Stimulated activated CD8-positive, alpha-beta memory T cell treated with anti-CD3 and anti-CD28 coated beads, Interleukin-4, amount 100 ng/mL, for 48 hours (primary cell): ENCODE measurements around the gene SETD2.

ENCODE experiments used
- DNase-seq: peaks from one replicate; pipeline ENCODE4 v3.0.0-alpha.2; 2020

Gene SETD2

GRCh38 chr3:47006145-47006651 is 157.7 kb downstream of the SETD2 start:
- no peak for DNase-seq

GRCh38 chr3:47005212-47006144 is 158.4 kb downstream of the SETD2 start:
- DNase-seq = no peak

- DNase-seq = no peak
These were observed 159.3 kb downstream of the SETD2 start for GRCh38 chr3:47004369-47005211.

GRCh38 chr3:47003461-47004368 is 160.2 kb downstream of the SETD2 start:
- no peak for DNase-seq

GRCh38 chr3:47003056-47003410 is 160.9 kb downstream of the SETD2 start:
- DNase-seq = no peak

DNA sequence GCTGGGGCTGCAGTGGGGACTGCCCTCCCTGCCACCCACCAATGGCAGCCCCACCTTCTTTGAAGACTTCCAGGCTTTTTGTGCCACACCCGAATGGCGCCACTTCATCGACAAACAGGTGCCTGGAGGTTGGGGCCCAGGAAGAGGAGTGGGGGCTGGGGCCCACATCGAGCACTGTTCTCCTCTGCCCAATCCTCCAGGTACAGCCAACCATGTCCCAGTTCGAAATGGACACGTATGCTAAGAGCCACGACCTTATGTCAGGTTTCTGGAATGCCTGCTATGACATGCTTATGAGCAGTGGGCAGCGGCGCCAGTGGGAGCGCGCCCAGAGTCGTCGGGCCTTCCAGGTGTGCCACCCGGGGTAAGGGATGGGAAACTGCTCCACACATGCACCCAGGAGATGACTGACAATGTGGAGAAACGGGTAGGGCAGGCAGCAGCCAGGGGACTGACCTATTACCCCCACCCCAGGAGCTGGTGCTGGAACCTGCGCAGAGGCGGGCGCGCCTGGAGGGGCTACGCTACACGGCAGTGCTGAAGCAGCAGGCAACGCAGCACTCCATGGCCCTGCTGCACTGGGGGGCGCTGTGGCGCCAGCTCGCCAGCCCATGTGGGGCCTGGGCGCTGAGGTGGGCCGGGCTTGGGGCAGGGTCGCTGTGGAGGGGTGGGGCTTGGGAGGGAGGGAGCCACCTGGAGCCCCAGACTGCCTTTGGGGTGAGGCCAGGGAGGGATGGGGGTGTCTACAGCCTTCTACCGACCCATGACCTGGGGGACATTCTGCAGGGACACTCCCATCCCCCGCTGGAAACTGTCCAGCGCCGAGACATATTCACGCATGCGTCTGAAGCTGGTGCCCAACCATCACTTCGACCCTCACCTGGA is 161.5 kb downstream of the SETD2 start:
- DNase-seq = no peak

- DNase-seq = no peak
These were observed 162.2 kb downstream of the SETD2 start for GRCh38 chr3:47001731-47002170.

DNA sequence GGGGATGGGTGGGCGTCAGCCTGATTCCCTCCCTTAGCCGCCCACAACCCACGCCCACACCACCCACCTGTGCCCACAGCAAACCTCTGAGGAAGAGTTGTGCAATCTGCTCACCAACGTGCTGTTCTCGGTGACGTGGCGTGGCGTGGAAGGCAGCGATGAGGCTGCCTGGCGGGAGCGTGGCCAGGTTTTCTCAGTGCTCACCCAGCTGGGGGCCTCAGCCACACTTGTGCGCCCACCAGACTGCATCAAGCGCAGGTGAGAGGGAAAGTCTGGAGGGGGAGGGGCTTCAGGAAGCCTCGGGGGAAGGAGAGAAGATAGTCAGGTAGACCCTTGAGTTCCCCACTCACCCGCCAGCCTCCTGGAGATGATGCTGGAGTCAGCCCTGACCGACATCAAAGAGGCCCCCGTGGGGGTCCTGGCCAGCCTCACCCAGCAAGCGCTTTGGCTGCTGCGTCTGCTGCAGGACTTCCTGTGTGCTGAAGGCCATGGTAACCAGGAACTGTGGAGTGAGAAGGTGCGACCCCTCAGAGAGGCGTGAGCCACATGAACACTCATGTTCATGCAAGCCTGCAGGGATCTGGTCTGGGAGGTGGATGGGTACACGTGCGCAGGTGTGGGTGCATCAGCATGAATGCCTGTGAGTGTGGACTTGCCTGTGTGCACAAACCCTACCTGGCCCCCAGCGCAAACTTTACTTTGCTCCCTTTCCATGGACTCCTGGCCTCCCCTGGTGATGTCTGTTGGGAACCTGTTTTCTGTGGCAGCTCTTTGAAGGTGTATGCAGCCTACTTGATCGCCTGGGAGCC is 162.8 kb downstream of the SETD2 start:
- DNase-seq = no peak

DNA sequence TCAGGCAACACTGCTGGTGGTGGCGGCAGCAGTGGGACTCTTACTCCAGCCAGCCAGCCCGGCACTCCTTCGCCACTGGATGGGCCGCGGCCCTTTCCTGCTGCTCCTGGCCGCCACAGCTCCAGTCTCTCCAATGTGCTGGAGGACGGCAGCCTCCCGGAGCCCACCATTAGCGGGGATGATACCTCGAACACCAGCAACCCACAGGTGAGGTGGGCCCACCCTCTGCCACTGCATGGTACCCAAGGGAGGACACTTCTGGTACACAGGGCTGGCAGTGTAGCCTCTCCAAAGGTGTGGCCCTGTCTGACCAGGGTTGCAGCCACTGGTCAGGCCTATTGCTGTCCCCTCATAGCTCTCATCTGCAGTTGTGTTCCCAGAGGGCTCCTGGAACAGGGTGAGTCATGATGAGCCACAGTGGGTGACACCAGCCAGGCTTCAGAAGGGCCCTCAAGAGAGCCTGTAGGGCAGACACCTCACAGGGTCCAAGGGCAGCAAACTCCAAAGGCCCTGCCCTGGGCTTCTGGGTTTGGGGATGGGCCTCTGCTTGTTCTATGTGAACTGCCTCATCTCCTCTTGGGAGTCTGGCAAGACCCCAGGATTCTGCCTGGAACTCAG is 163.6 kb downstream of the SETD2 start:
- DNase-seq = no peak

DNA sequence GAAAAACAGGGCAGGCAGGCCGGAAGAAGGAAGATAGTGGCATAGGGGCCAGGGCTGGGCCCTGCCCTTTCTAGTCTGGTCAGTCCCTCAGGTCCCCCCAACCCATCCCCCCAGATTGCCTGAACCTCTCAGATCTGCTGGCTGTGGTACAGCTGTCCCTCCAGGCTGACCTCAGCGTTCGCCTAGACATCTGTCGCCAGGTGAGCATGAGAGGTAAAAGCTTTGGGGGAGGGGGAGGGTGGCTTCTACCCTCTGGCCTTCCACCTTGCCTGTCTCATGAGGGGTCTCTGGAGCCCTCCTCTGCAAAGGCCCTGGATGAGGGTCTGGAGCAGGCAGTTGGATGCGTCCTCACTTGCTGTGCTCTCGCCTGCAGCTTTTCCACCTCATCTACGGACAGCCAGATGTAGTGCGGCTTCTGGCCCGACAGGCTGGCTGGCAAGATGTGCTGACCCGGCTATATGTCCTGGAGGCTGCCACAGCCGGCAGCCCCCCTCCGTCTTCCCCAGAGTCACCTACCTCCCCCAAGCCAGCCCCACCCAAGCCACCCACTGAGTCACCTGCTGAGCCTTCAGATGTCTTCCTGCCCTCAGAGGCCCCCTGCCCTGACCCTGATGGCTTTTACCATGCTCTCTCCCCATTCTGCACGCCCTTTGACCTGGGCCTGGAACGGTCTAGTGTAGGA is 164.3 kb downstream of the SETD2 start:
- DNase-seq = no peak

DNA sequence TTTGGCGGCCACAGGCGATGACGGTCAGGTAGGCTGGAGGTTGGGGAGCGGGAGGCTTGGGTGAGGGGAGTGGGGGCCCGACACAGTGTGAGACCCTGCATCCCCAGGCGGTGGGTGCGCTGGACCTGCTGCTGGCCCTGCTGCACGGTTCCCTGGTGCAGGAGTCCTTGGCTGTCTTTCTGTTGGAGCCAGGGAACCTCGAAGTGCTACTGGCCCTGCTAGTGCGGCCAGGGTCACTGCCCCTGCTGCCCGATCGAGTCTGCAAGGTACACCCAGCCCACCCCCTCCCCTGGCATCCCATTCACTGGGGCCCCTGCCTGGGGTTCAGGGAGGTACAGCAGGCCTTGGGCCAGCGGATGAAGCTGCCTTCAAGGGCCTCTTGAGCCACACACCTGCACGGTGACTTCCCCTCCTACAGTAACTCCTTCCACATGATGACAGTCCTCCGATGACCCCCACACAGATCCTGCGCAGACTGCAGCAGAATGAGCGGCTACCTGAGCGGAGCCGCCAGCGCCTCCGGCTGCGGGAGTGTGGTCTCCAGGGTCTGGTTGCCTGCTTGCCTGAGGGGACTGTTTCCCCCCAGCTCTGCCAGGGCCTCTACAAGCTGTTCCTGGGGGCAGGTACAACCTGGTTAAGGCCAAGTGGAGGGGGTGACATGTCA is 164.9 kb downstream of the SETD2 start:
- DNase-seq = no peak

- DNase-seq = peak; percentile 85
These were observed 165.6 kb downstream of the SETD2 start for GRCh38 chr3:46998121-46998851.

GRCh38 chr3:46997453-46998091 is 166.3 kb downstream of the SETD2 start:
- DNase-seq = no peak

DNA sequence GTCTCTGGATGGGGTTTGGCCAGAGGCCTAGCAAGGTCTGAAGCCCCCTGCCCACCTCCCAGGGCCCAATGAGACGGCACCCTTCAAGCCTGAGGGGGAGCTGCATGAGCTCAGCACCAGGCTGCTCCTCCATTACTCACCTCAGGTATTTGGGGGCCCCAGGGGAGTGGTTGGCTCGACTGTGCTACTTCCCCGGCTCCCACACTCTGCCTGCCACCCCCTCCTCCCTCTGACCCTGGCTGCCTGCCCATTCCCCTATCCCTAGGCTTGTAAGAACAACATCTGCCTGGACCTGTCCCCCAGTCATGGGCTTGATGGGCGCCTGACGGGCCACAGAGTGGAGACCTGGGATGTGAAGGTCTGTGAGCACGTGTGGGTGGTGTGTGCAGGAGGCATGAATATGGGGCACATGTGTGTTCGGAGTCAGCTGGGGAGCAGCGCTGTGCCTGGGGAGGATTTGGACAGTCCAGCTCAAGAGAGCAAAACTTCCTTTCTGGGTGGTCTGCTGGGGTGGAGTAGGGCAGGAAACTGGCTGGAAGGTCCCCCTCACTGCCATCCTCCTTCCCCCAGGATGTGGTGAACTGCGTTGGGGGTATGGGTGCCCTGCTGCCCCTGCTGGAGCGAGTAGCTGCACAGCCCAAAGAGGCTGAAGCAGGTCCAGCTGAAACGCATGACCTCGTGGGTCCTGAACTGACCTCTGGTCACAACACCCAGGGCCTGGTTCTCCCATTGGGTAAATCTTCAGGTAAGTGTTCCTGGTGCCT is 167.0 kb downstream of the SETD2 start:
- DNase-seq = no peak

DNA sequence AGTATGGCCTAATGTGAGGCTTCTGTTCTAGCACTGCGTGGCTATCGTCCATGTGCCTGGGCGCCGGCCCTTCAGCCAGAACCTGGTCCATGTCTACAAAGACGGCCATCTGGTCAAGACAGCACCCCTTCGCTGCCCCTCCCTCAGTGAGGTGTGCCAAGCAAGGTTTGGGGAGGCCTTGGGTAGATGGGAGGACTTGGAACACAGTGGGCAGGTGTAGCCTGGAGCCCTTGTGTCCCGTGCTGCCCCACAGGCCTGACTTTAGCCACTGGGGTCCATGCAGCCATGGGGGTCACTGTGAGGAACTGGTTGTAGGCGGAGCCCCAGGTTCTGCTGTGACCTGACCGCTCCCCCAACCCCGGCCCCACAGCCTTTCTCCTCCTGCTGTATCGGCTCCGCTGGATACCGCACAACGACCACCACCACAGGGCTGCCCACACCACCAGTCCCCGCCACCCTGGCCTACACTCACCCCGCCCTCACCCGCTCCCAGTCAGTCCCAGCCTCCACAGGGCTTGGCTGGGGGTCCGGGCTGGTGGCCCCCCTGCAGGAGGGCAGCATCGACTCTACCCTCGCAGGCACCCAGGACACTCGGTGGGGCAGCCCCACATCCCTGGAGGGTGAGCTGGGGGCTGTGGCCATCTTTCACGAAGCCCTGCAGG is 167.9 kb downstream of the SETD2 start:
- no peak for DNase-seq
